Measurements from ENCODE around the gene CYFIP1. TPM values are rescaled to one million over a fixed set of nuclear protein-coding genes. Genes with fewer than 3 reads are reported as not detected.

The CYFIP1 gene
- total and polyA plus RNA-seq, 2 of the 8 experiments (the other 6 are each of a cell fraction or from before 2014, with no cell fraction given), result 38.6 to 81.7 TPM

- no peak overlapping the region for H2BK12ac ChIP-seq (ENCODE audit: low read depth, low read length)
- H3K9ac ChIP-seq (replicated peaks in 1 of 4; ENCODE audit: extremely low read depth in 1 of 4, low read depth in 3 of 4, low read length in 3 of 4), result no peak overlapping the region
- H2AFZ ChIP-seq (ENCODE audit: low read length), result no peak overlapping the region
- DNase-seq (ENCODE audit: low read depth in 1 of 2, low spot score in 2 of 2) (no peak), FAIRE-seq (no peak)
- no peak overlapping the region for H2BK5ac ChIP-seq (ENCODE audit: low read depth, low read length)
- H4K20me1 ChIP-seq (replicated peaks in 1 of 2; ENCODE audit: control insufficient read depth in 1 of 2, insufficient read depth in 2 of 2, low read length in 2 of 2), result peaks cover 31 to 32% of the 10 kb centered on the region in 2 experiments
- H3K18ac ChIP-seq (ENCODE audit: extremely low read depth, low read length), result no peak overlapping the region
- no peaks in the 10 kb centered on the region for H3K36me3 ChIP-seq (ENCODE audit: control insufficient read depth in 2 of 4, insufficient read depth in 4 of 4, low read length in 3 of 4)
- H3K9me3 ChIP-seq (ENCODE audit: insufficient read depth in 2 of 2, low read depth in 1 of 2, low read length in 1 of 2), result no peaks in the 10 kb centered on the region; a peak in 1 of 4 replicates
- H3K4ac ChIP-seq (replicated peaks; ENCODE audit: insufficient read length, low read depth, low read length), result no peak overlapping the region
- H2AK5ac ChIP-seq (ENCODE audit: low read depth, low read length), result no peak overlapping the region
- no peak overlapping the region for H3K27ac ChIP-seq (ENCODE audit: low read depth, low read length)
- no peak overlapping the region for H2BK120ac ChIP-seq (replicated peaks; ENCODE audit: low read depth, low read length)
- no peak overlapping the region for H3K56ac ChIP-seq (replicated peaks; ENCODE audit: insufficient read length, low read depth, low read length)
- peaks cover 0 to 5% (median 0%) of the 10 kb centered on the region in 4 experiments; a peak in 1 of 7 replicates for H3K4me1 ChIP-seq (replicated peaks in 1 of 4; ENCODE audit: control insufficient read depth in 3 of 4, insufficient read depth in 4 of 4, low read length in 3 of 4)
- peaks cover under 1 to 15% (median 6%) of the 10 kb centered on the region in 4 experiments for H3K27me3 ChIP-seq (replicated peaks in 1 of 4; ENCODE audit: control insufficient read depth in 3 of 4, extremely low read depth in 1 of 4, insufficient read depth in 3 of 4, low read length in 3 of 4)
- peaks cover 0 to 22% of the 10 kb centered on the region in 2 experiments; a peak in 2 of 4 replicates for H3K79me2 ChIP-seq (ENCODE audit: control insufficient read depth in 1 of 2, insufficient read depth in 2 of 2, low read length in 2 of 2)
- 95% methylated on average over 24 of the region's 33 CpGs; no CpG with 5 or more reads in 1 of the 2 experiments for WGBS, 2 experiments (ENCODE audit: extremely low coverage in 1 of 2, insufficient coverage in 1 of 2, insufficient read length in 1 of 2, insufficient replicate concordance in 2 of 2, low coverage in 1 of 2, low lambda C conversion rate in 2 of 2, missing lambda C conversion rate in 1 of 2)
- H2BK20ac ChIP-seq (ENCODE audit: low read length), result no peak overlapping the region
- H3K23ac ChIP-seq (ENCODE audit: insufficient read length), result no peak overlapping the region
- H3K4me3 ChIP-seq (ENCODE audit: extremely low read depth in 1 of 4, insufficient read depth in 2 of 4, low read depth in 3 of 4, low read length in 4 of 4), result no peak overlapping the region
- ChIA-PET POLR2A (ENCODE audit: partially characterized antibody) (interaction anchor here (0.9 kb wide), 1 partner anchor 20 kb away, joined by 4 read pairs; the partner anchor contains the start of gene CYFIP1), CTCF (ENCODE audit: partially characterized antibody) (interaction anchor here (1.8 kb wide), 1 partner anchor 18 kb away, joined by 3 read pairs; no protein-coding TSS in a partner anchor)
- H3K23me2 ChIP-seq (ENCODE audit: low read depth, low read length), result no peaks in the 10 kb centered on the region; the same call in 1 of the 2 replicates
- peak overlapping the region; percentile 7; the same call in 1 of the 2 replicates for H4K8ac ChIP-seq (ENCODE audit: extremely low read depth, insufficient read depth, low read length)
- no peak overlapping the region for H3K4me2 ChIP-seq (ENCODE audit: insufficient read depth in 1 of 2, low read depth in 2 of 2, low read length in 2 of 2)
- H3K14ac ChIP-seq (ENCODE audit: insufficient read length), result no peak overlapping the region
- H3K79me1 ChIP-seq (ENCODE audit: low read depth, low read length), result peaks cover 28% of the 10 kb centered on the region
- H4K5ac ChIP-seq (ENCODE audit: insufficient read length, low read depth, low read length), result no peak overlapping the region
- no peak overlapping the region for H4K91ac ChIP-seq (replicated peaks; ENCODE audit: insufficient read length, low read length)
- no peak overlapping the region for H2BK15ac ChIP-seq (ENCODE audit: low read length)
- TF ChIP-seq SUZ12 (IDR thresholded peaks at IDR 0.05; ENCODE audit: low read length) (no peak), SIRT6 (IDR thresholded peaks at IDR 0.05; ENCODE audit: low read length) (no peak), POLR2AphosphoS5 (IDR thresholded peaks at IDR 0.05; ENCODE audit: low read depth, low read length) (no peak), FOSL1 (IDR thresholded peaks at IDR 0.05; ENCODE audit: insufficient read depth, low read depth, low read length) (no peak), HDAC2 (IDR thresholded peaks at IDR 0.05; ENCODE audit: borderline replicate concordance in 1 of 2, low read depth in 2 of 2, low read length in 2 of 2) (no peak), CBX8 (IDR thresholded peaks at IDR 0.05; ENCODE audit: borderline replicate concordance, low read depth, low read length) (no peak), KDM5A (IDR thresholded peaks at IDR 0.05; ENCODE audit: low read length) (no peak), SRF (IDR thresholded peaks at IDR 0.05; ENCODE audit: low read depth, low read length) (no peak)
- TF ChIP-seq, protein P1, sequence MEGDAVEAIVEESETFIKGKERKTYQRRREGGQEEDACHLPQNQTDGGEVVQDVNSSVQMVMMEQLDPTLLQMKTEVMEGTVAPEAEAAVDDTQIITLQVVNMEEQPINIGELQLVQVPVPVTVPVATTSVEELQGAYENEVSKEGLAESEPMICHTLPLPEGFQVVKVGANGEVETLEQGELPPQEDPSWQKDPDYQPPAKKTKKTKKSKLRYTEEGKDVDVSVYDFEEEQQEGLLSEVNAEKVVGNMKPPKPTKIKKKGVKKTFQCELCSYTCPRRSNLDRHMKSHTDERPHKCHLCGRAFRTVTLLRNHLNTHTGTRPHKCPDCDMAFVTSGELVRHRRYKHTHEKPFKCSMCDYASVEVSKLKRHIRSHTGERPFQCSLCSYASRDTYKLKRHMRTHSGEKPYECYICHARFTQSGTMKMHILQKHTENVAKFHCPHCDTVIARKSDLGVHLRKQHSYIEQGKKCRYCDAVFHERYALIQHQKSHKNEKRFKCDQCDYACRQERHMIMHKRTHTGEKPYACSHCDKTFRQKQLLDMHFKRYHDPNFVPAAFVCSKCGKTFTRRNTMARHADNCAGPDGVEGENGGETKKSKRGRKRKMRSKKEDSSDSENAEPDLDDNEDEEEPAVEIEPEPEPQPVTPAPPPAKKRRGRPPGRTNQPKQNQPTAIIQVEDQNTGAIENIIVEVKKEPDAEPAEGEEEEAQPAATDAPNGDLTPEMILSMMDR (IDR thresholded peaks at IDR 0.05; ENCODE audit: control extremely low read depth in 1 of 3, insufficient read depth in 1 of 3, low read depth in 1 of 3, low read length in 3 of 3), result no peak
Observed at GRCh38 chr15:22959321-22960101, 20.7 kb downstream of the CYFIP1 start.

All from H1 (cell line).